DMS114 treated with DMSO at 0.1 percent for 48 hours (cell line): ENCODE results near the gene ADRA2C.

Experiments
- DNase-seq: peaks from one replicate; lab custom pipeline; 2025; ENCODE audit not compliant: unreplicated experiment; lab: John Stamatoyannopoulos, UW

The ADRA2C gene

DNA sequence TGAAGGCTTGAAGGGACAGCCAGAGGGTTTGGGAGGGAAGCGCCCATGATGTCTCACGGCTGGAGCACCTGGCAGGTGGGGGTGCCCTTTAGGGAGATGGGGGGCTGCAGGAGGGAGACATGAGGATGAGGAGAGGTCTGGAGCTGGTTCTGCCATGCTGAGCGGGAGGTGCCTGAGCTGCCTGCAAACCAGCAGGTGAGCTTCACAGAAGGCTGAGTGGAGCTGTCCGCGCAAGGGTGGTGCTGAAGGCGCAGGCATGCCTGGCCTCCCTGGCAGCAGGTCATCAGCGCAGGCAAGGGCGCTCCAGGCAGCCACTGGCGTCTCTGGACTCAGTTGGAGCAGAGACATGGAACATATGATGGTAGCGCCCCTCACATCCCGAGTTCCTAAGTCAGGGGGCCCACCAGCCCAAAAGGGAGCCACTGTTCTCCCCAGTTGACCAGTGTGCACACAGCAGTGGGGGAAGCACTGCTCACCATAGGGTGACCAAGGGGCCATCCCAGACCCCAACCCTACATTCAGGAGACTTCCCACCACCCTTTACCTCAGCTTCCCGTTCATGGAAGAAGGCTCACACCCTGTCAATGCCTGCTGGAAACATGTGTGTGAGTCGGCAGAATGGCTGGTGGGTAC lies 25.8 kb downstream of the ADRA2C start:
- no peak for DNase-seq

DNA sequence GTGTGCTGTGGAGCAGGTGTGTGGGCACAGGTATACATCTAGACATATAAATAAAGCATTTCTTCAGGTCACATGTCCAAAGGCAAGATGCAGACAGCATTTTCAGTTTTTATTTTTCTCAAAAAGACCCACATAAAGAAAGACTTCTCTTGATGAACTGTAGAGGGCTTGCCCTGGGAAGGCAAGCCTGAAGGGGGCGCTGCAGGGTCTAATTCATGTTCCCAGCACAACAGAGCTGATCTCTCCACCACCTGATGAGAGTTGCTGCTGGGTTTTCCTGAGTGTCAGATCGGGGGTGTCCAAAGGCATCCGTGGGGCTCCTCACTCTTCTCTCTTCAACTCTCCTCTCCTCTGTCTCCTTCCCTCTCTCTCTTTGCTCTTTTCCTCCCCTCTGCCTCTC lies 26.6 kb downstream of the ADRA2C start:
- DNase-seq = no peak

DNA sequence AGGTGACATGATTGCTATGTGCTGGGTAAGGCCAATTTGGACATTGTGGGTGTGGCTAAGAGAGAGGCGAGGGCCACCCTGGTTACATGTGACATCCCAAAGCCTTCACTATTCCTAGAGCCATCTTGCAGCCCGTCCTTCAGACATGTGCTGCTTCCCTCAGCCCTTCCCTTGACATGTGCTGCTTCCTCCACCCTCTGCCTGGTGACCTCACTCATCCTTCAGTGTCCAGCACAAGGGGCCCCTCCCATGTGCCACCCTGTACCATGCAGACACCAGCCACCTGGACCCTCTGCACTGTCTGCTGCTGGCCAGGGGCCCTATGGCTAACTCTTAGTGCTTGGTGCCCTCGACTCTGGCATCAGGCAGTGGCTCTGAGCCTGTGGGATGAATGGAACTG lies 27.4 kb downstream of the ADRA2C start:
- DNase-seq = no peak

GRCh38 chr4:3796960-3797359 lies 30.8 kb downstream of the ADRA2C start:
- DNase-seq = no peak

DNA sequence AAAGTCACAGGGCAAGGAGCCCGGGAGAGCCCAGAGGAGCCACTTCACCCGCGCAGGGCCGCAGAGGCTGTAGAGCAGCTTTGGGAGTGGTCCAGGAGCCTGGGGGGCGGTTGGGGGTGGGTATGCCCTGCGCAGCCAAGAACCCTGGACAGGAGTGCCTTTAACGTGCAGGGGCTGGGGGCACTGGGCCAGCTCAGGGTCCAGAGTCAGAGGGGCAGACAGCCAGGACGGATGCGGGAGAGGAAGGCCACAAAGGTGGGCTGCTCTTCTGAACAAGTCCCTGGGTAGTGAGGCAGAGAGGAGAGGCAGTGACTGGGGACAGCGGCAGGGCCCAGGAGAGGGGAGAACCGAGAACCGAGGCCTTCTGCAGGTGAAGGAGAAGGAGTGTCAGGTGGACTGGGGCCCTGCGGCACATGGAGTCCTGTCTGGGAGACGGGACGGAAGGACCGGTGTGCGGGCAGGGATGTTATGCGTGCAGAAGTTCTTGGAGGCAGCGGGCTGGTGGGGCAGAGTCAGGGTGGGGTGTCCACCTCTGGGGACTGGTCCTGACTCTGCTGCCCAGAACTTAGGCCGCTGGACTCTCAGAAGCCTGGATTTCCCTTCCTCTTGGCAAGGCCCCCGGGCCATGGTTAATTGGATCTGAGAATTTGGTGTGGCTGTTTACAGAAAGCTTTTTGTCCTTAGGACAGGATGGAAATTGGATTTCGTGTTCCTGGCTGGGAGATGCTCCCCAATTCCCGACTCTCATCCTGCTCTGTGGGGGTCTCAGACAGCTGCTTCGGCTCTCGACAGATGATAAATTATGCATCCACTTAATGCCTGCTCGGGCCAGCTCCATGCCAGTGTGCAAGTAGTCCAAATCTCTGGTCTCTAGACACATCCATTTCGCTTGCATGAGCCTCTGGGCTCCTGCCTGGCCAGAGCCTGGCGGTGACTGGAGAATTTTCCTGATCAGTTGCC lies 31.9 kb downstream of the ADRA2C start:
- no peak for DNase-seq

GRCh38 chr4:3799496-3799895 lies 33.3 kb downstream of the ADRA2C start:
- DNase-seq = no peak

DNA sequence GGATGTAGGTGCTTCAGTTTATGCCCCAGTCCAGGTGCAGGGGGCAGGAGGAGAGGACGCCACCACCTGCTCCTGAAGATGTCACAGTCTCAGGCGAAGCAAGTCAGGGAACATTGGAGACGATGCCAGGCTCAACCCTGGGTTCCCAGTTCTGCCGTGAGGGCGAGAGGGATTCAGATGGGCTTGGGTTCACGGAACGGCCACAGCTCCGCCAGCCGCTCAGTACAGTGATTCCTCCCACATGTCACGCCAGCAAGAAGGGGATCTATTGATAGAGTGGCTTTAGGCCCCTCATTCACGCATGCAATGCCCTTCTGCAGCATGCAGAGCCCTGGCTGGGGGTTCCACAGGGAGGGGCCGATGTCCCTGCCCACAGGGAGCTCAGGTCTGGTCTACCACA lies 34.2 kb downstream of the ADRA2C start:
- DNase-seq = no peak

DNA sequence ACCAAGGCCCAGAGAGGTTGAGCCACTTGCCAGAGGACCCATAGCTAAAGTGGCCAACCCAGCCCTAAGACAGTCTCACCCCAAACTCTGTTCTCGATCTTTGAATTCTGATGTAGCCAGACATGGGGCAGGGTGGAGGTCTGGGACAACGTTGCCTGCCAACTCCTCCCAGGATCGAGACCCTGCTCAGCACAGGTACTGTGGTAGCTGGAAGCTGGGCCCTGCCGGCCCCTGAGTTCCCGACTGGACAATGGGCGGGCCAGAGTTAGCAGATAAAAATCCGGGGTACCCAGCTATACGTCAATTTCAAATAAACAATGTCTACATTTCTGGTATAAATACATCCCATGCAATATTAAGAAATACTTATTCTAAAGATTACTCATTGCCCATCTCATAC lies 35.3 kb downstream of the ADRA2C start:
- no peak for DNase-seq

DNA sequence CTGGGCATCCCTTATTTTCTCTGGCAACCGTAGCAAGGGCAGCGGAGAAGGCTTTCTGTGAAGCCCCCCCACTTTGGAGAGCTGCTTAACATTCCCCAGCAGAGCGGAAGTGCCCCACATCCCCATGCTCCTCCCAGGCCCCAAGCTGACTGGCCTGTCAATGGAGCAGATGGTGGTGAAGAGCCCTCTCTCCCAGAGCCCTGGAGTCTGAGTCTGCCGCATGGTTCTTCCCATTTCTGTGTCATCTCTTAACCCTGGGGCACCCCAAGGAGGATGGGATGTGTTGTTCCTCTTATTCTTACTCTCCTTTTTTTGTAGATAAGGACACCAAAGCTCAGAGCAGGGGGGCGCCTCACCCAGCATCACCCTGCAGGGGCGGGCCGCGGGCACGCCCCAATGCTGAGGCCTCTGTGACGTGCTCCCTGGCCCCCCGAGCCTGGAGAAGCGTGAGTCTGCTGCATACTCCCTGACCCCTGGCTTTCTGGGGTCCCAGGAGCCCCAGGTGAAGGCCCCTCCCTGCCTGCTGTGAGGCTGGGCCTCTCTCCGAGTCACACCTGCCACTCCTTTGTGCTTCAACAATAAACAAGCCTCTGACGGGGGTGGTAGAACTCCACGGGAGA lies 35.9 kb downstream of the ADRA2C start:
- DNase-seq = no peak

DNA sequence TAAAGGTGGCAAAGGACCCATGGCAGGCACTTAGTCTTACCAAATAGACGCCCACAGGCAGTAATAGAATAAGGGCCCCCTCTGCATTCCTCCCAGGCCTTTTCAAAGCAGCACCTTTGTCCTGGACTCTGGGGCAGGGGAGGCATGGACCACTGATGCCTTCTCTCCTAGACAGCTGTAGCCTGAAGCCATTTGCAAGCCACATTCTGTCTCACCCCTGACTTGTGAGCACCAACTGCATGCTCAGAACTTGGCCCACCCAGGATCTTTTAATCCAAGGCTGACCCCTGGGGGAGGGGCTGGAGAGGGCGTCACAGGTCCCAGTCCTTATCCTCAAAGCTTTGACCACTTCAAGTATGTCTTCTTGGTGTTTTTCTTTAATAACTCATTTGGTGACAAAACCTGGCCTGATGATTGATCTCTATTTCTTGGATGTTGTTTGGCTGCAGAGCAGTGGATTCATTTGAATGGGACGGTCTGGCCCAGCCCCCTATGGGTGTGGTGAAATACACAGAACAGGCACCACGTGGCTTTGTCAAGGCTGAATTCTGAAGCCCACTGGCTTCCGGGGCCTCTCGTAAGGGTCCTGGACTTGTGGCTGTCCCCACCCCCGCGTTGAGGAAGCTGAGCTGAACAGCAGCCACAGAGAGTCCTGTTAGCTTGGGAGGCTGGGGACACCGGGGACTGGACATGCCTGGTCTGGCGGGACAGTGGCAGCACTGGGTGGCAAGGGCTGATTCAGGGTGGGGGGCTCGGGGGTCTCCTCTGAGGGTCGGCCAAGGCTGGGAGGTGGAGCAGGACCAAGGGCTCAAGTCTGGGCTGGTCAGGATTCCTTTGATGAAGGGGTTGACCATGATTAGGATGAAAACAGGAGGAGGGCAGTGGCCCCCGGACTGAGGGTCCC lies 36.6 kb downstream of the ADRA2C start:
- DNase-seq = no peak

DNA sequence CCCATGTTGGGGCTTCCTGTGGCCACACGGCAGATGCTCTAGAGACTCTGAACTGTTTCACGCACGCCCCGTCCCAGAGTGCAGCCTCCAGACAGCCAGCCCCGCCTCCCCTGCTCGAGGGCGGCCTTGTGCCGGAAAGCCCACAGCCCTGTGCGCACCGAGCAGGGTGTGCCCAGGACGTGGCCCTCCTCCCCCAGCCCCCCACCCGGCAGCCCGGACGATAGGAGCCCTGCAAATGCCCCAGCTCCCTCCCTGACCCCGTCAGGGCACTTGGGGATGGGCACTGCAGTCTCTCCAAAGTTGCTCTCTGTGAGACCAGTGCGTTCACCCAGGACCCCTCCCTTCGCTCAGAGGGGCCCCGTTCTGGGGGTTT lies 37.3 kb downstream of the ADRA2C start:
- DNase-seq = no peak

DNA sequence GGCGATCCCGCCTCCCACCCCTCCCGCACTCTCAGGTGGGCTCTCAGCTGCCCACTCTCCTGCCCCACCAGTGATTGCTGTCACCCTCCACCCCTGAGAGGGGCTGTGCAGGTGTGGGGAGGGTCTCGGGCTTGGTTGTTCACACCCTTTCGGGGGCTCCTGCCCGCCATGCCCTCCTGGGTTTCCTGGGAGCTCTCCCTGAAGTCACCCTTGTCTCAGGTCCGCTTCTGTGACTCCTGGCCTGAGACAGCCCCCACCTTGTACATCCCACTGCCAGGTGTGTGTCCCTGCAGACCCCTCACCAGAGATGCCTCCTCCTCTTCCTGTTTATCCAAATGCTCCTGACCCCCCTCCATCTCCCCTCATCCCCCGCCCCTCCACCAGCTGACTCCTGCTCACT lies 37.8 kb downstream of the ADRA2C start:
- DNase-seq = no peak

- no peak for DNase-seq
These were observed 38.8 kb downstream of the ADRA2C start for GRCh38 chr4:3805026-3805425.

GRCh38 chr4:3805731-3806130 lies 39.5 kb downstream of the ADRA2C start:
- no peak for DNase-seq

GRCh38 chr4:3807311-3807710 lies 41.1 kb downstream of the ADRA2C start:
- DNase-seq = no peak

GRCh38 chr4:3807822-3808496 lies 41.8 kb downstream of the ADRA2C start:
- DNase-seq = no peak

DNA sequence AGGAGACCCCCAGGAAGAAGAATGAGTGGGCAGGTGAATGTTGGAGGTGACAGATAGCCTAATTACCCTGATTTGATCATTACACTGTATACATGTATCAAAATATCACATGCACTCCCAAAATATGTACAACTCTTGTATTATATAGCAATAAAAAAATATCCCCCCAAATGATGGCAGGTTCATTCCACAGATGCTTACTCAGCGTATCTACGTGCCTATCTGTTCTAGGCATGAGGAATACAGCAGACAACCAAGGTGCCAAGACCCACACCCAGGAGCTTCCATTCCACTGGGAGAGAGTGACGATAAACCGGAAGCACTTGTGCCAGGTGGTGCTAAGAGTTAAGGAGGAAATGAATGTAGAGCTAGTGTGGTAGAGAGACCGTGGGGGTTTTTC lies 42.4 kb downstream of the ADRA2C start:
- no peak for DNase-seq

GRCh38 chr4:3809028-3809427 lies 42.8 kb downstream of the ADRA2C start:
- no peak for DNase-seq

DNA sequence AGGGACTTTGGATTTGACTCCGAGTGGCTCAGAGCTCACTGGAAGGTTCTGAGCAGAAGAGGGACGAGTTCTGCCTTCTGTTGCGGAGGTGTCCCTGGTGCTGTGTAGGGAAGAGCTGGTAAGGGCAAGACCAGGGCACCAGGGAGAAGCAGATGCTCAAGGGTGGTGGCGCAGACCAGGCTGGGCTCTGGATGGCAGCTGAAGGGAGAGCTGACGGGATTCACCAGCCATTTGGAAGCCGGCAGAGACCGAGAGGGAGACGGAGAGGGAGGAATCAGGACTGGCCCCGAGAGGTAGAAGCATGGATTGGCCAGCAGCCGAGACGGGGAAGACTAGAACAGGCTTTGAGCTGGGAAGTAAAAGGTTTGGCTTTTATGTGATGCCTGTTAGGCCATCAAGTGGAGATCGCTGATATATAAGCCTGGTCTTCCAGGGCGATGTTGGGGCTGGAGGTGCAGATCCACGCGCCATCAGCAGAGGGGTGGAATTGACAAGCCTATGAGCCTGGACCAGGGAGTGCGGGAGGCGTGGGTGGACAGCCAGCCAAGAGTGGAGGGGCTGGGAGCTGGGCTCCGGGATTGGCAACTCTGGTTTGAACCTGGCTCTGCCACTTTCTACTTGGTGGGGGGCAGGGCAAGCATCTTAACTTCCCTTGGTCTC lies 43.4 kb downstream of the ADRA2C start:
- no peak for DNase-seq

- DNase-seq = no peak
These were observed 44.0 kb downstream of the ADRA2C start for GRCh38 chr4:3810111-3810680.
